Ascending aorta (tissue), 2 donors: ENCODE results near the gene PXK. TPM values are rescaled to one million over a fixed set of nuclear protein-coding genes. Genes with fewer than 3 reads are reported as not detected.

Experiments
- DNase-seq, 2 donors: peaks; one replicate each; pipeline ENCODE4 v3.0.0-alpha.2; 2019; ENCODE audit warnings: low spot score in 2 of 2
- H3K27ac ChIP-seq, 2 donors: fragments of 200-600 bp; sonication (generic); one replicate each; pipeline ENCODE4 v1.5.1; 2016 to 2017; ENCODE audit warnings: mild to moderate bottlenecking in 1 of 2
- H3K27me3 ChIP-seq: fragments of 200-600 bp; sonication (generic); one replicate; pipeline ENCODE4 v1.5.1; 2017
- H3K36me3 ChIP-seq, 2 donors: fragments of 200-600 bp; sonication (generic); one replicate each; pipeline ENCODE4 v1.5.1; 2016
- H3K4me1 ChIP-seq, 2 donors: fragments of 200-600 bp; sonication (generic); one replicate each; pipeline ENCODE4 v1.5.1; 2016 to 2017; ENCODE audit warnings: mild to moderate bottlenecking in 1 of 2
- H3K4me3 ChIP-seq, 2 donors: fragments of 200-600 bp; sonication (generic); one replicate each; pipeline ENCODE4 v1.5.1; 2016 to 2017; ENCODE audit warnings: mild to moderate bottlenecking in 1 of 2
- H3K9me3 ChIP-seq, 2 donors: fragments of 200-600 bp; sonication (generic); one replicate each; pipeline ENCODE4 v1.5.1; 2016
- intact Hi-C: fragments of 100-400 bp; cut with DNase I; formaldehyde crosslinking; loops from one replicate; pipeline ENCODE4 v1.15.1; 2023
- total RNA-seq: library from RNA; depleted of rRNA; stranded (reverse); fragments of >200 nt; gene quantifications from one replicate; pipeline ENCODE4 v1.1.0, GENCODE V29; 2016
- TF ChIP-seq, protein P1 (sequence below), 3 experiments: fragments of 200-600 bp in 2 of 3; fragments of 450-650 bp in 1 of 3; sonication (generic) in 2 of 3; IDR thresholded peaks; one replicate each; pipeline ENCODE4 v1.5.1; 2016 to 2019; ENCODE audit warnings: antibody characterized with exemption in 3 of 3, mild to moderate bottlenecking in 1 of 3, moderate library complexity in 1 of 3

PXK gene
- total RNA-seq, 1 donor from 2014 or later = 14.8 TPM

- no peaks in the 10 kb centered on the region for H3K9me3 ChIP-seq
- H3K27ac ChIP-seq = no peak overlapping the region
- peaks cover 38 to 43% of the 10 kb centered on the region in 2 donors for H3K36me3 ChIP-seq
- intact Hi-C loops = no loop called here
- DNase-seq = no peak
- peaks cover 0 to 4% of the 10 kb centered on the region in 2 donors for H3K4me1 ChIP-seq
- no peaks in the 10 kb centered on the region for H3K27me3 ChIP-seq
- TF ChIP-seq, protein P1, sequence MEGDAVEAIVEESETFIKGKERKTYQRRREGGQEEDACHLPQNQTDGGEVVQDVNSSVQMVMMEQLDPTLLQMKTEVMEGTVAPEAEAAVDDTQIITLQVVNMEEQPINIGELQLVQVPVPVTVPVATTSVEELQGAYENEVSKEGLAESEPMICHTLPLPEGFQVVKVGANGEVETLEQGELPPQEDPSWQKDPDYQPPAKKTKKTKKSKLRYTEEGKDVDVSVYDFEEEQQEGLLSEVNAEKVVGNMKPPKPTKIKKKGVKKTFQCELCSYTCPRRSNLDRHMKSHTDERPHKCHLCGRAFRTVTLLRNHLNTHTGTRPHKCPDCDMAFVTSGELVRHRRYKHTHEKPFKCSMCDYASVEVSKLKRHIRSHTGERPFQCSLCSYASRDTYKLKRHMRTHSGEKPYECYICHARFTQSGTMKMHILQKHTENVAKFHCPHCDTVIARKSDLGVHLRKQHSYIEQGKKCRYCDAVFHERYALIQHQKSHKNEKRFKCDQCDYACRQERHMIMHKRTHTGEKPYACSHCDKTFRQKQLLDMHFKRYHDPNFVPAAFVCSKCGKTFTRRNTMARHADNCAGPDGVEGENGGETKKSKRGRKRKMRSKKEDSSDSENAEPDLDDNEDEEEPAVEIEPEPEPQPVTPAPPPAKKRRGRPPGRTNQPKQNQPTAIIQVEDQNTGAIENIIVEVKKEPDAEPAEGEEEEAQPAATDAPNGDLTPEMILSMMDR (IDR thresholded peaks at IDR 0.05) = no peak
- H3K4me3 ChIP-seq = no peak overlapping the region
Observed at GRCh38 chr3:58394339-58394738, 61.6 kb downstream of the PXK start.

DNA sequence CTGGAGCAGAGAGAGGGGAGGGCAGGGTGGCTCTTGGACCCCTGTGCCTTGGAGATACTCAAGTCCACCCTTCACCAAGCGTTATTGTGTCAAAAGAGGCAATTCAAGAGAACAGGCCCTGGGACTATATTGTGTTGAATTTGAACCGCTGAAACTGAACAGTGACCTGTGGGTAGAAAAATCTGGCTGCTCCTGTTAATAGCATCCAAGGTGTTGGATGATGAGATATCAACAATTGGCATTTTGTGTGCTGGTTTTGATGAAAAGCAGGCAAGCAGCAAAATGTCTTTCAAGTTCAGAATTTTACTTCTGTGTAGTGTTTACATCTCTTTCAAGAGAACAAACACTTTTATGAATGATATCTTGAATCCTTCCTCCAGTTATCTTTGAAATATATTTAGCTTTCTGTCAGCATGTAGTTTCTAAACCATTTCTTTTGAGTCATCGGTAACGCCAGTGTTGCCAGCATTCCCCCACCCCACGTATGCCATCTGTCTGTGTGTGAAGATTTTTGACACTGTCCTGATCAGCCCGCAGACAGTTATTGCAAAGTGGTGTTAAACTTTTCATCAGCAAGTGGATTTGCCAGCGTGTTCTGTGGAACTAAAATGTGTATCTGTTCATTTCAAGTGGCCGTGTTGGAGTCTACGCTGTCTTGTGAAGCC is 66.1 kb downstream of the PXK start:
- no peaks in the 10 kb centered on the region for H3K27me3 ChIP-seq
- peaks cover 42 to 69% of the 10 kb centered on the region in 2 donors for H3K36me3 ChIP-seq
- H3K9me3 ChIP-seq = no peaks in the 10 kb centered on the region
- intact Hi-C loops = no loop called here
- no peaks in the 10 kb centered on the region for H3K4me1 ChIP-seq
- H3K27ac ChIP-seq = no peak overlapping the region
- no peak overlapping the region for H3K4me3 ChIP-seq
- no peak for DNase-seq
- TF ChIP-seq, protein P1 (IDR thresholded peaks at IDR 0.05) = no peak

- intact Hi-C loops = no loop called here
- TF ChIP-seq, protein P1 (IDR thresholded peaks at IDR 0.05) = no peak
- no peak for DNase-seq
- peaks cover 20 to 41% of the 10 kb centered on the region in 2 donors for H3K36me3 ChIP-seq
- no peaks in the 10 kb centered on the region for H3K27me3 ChIP-seq
- H3K27ac ChIP-seq = no peak overlapping the region
- no peak overlapping the region for H3K4me3 ChIP-seq
- no peaks in the 10 kb centered on the region for H3K9me3 ChIP-seq
- no peaks in the 10 kb centered on the region for H3K4me1 ChIP-seq
Observed at GRCh38 chr3:58403513-58404109, 70.9 kb downstream of the PXK start.

DNA sequence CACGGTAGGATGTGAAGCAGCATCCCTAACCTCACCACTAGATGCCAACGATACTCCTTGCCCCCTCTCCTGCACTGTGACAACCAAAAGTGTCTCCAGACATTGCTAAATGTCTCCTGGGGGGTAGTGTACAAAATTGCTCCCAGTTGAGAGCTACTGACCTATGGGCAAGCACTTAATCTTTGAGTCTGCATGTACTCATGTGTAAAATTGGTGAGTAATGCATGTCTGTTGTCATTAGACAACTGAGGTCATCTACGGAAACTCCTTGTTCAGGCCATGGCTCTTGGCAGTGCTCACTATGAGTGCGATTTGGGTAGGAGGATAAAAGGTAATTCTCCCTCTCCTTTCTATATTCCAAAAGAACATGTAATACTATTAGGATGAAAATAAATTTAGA is 71.7 kb downstream of the PXK start:
- Histone ChIP-seq H3K4me1 (no peaks in the 10 kb centered on the region), H3K36me3 (peaks cover 17 to 41% of the 10 kb centered on the region in 2 donors), H3K27ac (no peak overlapping the region), H3K9me3 (no peaks in the 10 kb centered on the region), H3K27me3 (no peaks in the 10 kb centered on the region), H3K4me3 (no peak overlapping the region)
- TF ChIP-seq, protein P1 (IDR thresholded peaks at IDR 0.05) = no peak
- intact Hi-C loops = no loop called here
- DNase-seq = no peak

DNA sequence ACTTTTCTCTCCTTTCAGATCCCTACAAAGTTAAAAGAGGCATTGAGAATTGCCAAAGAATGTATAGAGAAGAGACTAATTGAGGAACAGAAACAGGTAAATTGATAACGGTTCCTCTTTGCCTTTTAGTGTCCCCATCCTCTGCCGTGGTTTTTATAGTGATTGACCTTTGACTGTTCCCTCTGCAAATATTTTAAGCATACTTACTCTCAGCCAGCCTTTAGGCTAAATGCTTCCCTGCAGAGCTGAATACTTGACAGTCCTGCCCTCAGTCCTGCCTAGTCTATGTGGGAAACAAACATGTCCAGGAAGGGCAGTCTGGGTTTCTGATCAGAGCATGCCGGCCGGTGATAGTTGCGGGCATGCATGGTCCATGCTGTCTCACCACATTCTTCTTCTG is 76.2 kb downstream of the PXK start:
- Histone ChIP-seq H3K4me1 (no peaks in the 10 kb centered on the region), H3K27me3 (no peaks in the 10 kb centered on the region), H3K4me3 (no peak overlapping the region), H3K27ac (no peak overlapping the region), H3K9me3 (no peaks in the 10 kb centered on the region), H3K36me3 (peaks cover 26 to 52% of the 10 kb centered on the region in 2 donors)
- TF ChIP-seq, protein P1 (IDR thresholded peaks at IDR 0.05) = no peak
- DNase-seq = no peak
- intact Hi-C loops = no loop called here
